Caco-2 (cell line): ENCODE results near the gene USP24. TPM values are rescaled to one million over a fixed set of nuclear protein-coding genes. Genes with fewer than 3 reads are reported as not detected.

Source experiments
- BruUV-seq: library from RNA; stranded (reverse); fragments of 400-500 nt; replicated peaks from 2 replicates; lab custom pipeline; 2021; lab: Mats Ljungman, UMichigan
- CTCF ChIA-PET: fragments of 300-600 bp; sonication (Branson Sonifier 250); formaldehyde crosslinking; loops from one replicate; lab custom pipeline; 2022; ENCODE audit warnings: antibody characterized with exemption; lab: Charles Lee
- POLR2A ChIA-PET: fragments of 300-600 bp; sonication (Branson Sonifier 250); formaldehyde crosslinking; loops from one replicate; lab custom pipeline; 2022; ENCODE audit warnings: antibody characterized with exemption; lab: Charles Lee
- DNase-seq, 2 experiments: peaks; one replicate each; pipeline versions ENCODE4 v3.0.0 to v3.0.0-alpha.2; 2020 to 2022
- H3K27me3 ChIP-seq: replicated peaks from 2 replicates; pipeline ENCODE4 v1.6.0; 2011; ENCODE audit warnings: low read length; ENCODE audit not compliant: control insufficient read depth, insufficient read depth
- H3K36me3 ChIP-seq: 2 replicates; pipeline ENCODE4 v1.5.1; 2011; ENCODE audit warnings: low read length; ENCODE audit not compliant: control insufficient read depth, insufficient read depth
- H3K4me1 ChIP-seq: fragments of 250-450 bp; sonication (Bioruptor Pico); 2 replicates; pipeline ENCODE4 v1.5.1; 2020; ENCODE audit warnings: mild to moderate bottlenecking
- H3K4me3 ChIP-seq: 2 replicates; pipeline ENCODE4 v1.5.1; 2011; ENCODE audit warnings: low read depth, mild to moderate bottlenecking, control low read depth, low read length
- H3K9me3 ChIP-seq: fragments of 250-450 bp; sonication (Bioruptor Pico); 2 replicates; pipeline ENCODE4 v1.5.1; 2020; ENCODE audit warnings: mild to moderate bottlenecking, moderate library complexity
- H3K27ac Mint-ChIP-seq: one replicate; pipeline ENCODE4 v1.8.0; 2022; ENCODE audit warnings: mixed read lengths; ENCODE audit not compliant: unreplicated experiment
- H3K27me3 Mint-ChIP-seq: one replicate; pipeline ENCODE4 v1.8.0; 2022; ENCODE audit warnings: mixed read lengths; ENCODE audit not compliant: insufficient read depth, unreplicated experiment
- H3K36me3 Mint-ChIP-seq: one replicate; pipeline ENCODE4 v1.8.0; 2022; ENCODE audit warnings: mild to moderate bottlenecking, mixed read lengths; ENCODE audit not compliant: insufficient read depth, unreplicated experiment
- H3K4me1 Mint-ChIP-seq: one replicate; pipeline ENCODE4 v1.8.0; 2022; ENCODE audit warnings: low read depth, mixed read lengths; ENCODE audit not compliant: unreplicated experiment
- H3K4me3 Mint-ChIP-seq: one replicate; pipeline ENCODE4 v1.8.0; 2022; ENCODE audit warnings: mild to moderate bottlenecking, moderate library complexity, mixed read lengths; ENCODE audit not compliant: unreplicated experiment
- H3K9me3 Mint-ChIP-seq: one replicate; pipeline ENCODE4 v1.8.0; 2022; ENCODE audit warnings: mixed read lengths; ENCODE audit not compliant: unreplicated experiment
- intact Hi-C: fragments of 100-400 bp; cut with micrococcal nuclease; formaldehyde crosslinking; loops from one replicate; pipeline ENCODE4 v1.10.0; 2022; ENCODE audit not compliant: unreplicated experiment
- total RNA-seq: library from RNA; stranded (reverse); gene quantifications from 2 replicates; pipeline ENCODE4 v1.2.3, GENCODE V29; 2022
- TF ChIP-seq, protein P1 (sequence below), 2 experiments: fragments of 200-600 bp in 1 of 2; IDR thresholded peaks; 1 replicate in 1 of 2; 2 replicates in 1 of 2; pipeline versions ENCODE4 v1.5.1 to v1.8.0; 2011 to 2022; ENCODE audit warnings: antibody characterized with exemption in 1 of 2, control low read depth in 1 of 2, inconsistent platforms in 1 of 2, low read depth in 1 of 2, low read length in 1 of 2, mild to moderate bottlenecking in 1 of 2, moderate library complexity in 1 of 2; ENCODE audit not compliant: insufficient read depth in 1 of 2, severe bottlenecking in 1 of 2, unreplicated experiment in 1 of 2

Gene USP24
- total RNA-seq, 1 experiment from 2014 or later, result 34.7 TPM

DNA sequence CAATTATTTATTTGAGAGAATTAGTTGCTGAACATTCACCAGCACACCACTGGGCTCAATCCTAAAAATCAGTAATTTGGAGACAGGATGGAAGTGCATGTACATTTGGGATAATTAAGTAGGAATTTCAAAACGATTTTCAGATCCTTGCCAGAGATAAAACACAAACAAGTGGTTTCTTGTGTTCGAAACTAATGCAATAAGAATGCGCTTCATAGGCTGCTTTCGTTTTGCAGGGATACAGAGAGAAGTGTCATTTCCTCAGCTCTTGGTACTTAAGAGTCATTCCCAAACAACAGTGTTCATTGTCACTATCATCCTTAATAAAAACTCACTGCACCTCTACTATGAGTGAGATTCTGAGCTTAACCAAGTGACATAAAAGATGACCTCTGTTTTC lies 20.6 kb upstream of the USP24 start:
- peaks cover 12% of the 10 kb centered on the region for H3K4me1 Mint-ChIP-seq

DNA sequence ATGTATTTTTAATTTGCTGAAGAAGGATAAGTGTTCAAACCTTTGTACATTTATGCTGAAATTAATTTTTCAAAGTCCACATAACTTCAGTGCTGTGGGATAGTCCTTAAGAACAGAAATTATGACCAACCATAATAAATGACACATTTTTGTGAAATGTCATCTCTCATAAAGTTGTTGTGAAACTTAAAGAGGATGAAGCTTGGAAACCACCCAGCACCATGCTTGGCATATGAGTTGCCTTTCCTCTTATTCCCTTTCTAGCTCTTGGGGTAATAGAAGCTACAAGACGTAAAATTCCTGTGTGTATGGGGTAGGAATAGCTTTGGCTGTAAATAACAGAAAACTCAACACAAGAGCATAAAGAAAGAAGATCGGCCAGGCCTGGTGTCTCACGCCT lies 18.9 kb upstream of the USP24 start:
- CTCF ChIA-PET, result no interaction called here

More for the DNA sequence above, 20.6 kb upstream of the USP24 start:
- Mint-ChIP-seq H3K36me3 (no peaks in the 10 kb centered on the region), H3K9me3 (no peaks in the 10 kb centered on the region), H3K4me3 (no peak overlapping the region), H3K27me3 (no peaks in the 10 kb centered on the region), H3K27ac (no peak overlapping the region)
- no peaks in the 10 kb centered on the region for H3K9me3 ChIP-seq
- POLR2A ChIA-PET, result no interaction called here
- TF ChIP-seq, protein P1, sequence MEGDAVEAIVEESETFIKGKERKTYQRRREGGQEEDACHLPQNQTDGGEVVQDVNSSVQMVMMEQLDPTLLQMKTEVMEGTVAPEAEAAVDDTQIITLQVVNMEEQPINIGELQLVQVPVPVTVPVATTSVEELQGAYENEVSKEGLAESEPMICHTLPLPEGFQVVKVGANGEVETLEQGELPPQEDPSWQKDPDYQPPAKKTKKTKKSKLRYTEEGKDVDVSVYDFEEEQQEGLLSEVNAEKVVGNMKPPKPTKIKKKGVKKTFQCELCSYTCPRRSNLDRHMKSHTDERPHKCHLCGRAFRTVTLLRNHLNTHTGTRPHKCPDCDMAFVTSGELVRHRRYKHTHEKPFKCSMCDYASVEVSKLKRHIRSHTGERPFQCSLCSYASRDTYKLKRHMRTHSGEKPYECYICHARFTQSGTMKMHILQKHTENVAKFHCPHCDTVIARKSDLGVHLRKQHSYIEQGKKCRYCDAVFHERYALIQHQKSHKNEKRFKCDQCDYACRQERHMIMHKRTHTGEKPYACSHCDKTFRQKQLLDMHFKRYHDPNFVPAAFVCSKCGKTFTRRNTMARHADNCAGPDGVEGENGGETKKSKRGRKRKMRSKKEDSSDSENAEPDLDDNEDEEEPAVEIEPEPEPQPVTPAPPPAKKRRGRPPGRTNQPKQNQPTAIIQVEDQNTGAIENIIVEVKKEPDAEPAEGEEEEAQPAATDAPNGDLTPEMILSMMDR (IDR thresholded peaks at IDR 0.05; ENCODE audit: insufficient read depth in 1 of 2, low read depth in 1 of 2, low read length in 1 of 2, severe bottlenecking in 1 of 2, unreplicated experiment in 1 of 2), result no peak
- H3K4me1 ChIP-seq, result peaks cover 23% of the 10 kb centered on the region
- CTCF ChIA-PET, result no interaction called here
- BruUV-seq, result no TSS peak
- intact Hi-C loops, result no loop called here
- H3K27me3 ChIP-seq, result no peaks in the 10 kb centered on the region
- H3K36me3 ChIP-seq, result no peaks in the 10 kb centered on the region
- no peak overlapping the region for H3K4me3 ChIP-seq
- DNase-seq, result no peak

DNA sequence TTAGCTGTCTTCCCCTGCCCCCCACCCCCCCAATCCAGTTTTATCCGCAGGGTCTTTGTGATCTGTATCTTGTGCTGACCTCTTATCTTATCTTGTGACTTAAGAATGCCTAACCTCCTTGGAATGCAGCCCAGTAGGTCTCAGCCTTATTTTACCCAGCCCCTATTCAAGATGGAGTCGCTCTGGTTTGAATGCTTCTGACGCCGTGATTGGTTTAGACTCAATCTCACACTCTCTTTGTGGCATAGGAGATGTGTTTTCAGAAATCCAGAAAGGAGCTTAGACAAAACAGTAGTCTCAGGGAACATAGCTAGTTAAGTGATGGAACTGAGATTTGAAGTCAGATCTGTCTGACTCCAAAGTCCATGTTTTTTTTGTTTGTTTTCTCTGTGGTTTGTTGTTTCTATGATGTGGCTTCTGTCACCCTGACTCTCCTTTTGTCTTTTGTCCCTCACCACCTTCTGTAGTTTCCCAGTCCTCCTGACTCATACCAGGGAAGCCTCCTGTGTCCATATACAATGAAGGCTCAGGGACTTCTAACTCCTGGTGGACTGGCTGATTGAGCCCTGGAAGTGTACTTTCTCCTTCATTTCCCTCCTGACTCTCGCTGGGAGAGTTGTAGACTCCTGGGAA lies 18.1 kb upstream of the USP24 start:
- POLR2A ChIA-PET, result no interaction called here
- CTCF ChIA-PET, result interaction anchor here (0.9 kb wide), 1 partner anchor 89 kb away, joined by 3 read pairs; no protein-coding TSS in a partner anchor
- TF ChIP-seq, protein P1 (IDR thresholded peaks at IDR 0.05; ENCODE audit: insufficient read depth in 1 of 2, low read depth in 1 of 2, low read length in 1 of 2, severe bottlenecking in 1 of 2, unreplicated experiment in 1 of 2), result no peak
- Histone ChIP-seq H3K27me3 (no peaks in the 10 kb centered on the region), H3K4me3 (no peak overlapping the region), H3K4me1 (peaks cover 23% of the 10 kb centered on the region), H3K36me3 (no peaks in the 10 kb centered on the region), H3K9me3 (no peaks in the 10 kb centered on the region)
- Mint-ChIP-seq H3K4me1 (peaks cover 12% of the 10 kb centered on the region), H3K36me3 (no peaks in the 10 kb centered on the region), H3K27ac (peak overlapping the region; percentile 89), H3K27me3 (no peaks in the 10 kb centered on the region), H3K4me3 (no peak overlapping the region), H3K9me3 (no peaks in the 10 kb centered on the region)
- BruUV-seq, result no TSS peak
- intact Hi-C loops, result loop anchor here (2.0 kb wide), 1 partner anchor 16 kb away; no protein-coding TSS in a partner anchor
- peak; percentile 32 to 39 for DNase-seq

More for the DNA sequence above, 18.9 kb upstream of the USP24 start:
- H3K36me3 ChIP-seq, result no peaks in the 10 kb centered on the region
- DNase-seq, result no peak
- BruUV-seq, result no TSS peak
- peaks cover 23% of the 10 kb centered on the region for H3K4me1 ChIP-seq
- no peaks in the 10 kb centered on the region for H3K27me3 Mint-ChIP-seq
- intact Hi-C loops, result no loop called here
- H3K9me3 Mint-ChIP-seq, result no peaks in the 10 kb centered on the region
- no peaks in the 10 kb centered on the region for H3K27me3 ChIP-seq
- H3K4me1 Mint-ChIP-seq, result peaks cover 12% of the 10 kb centered on the region
- H3K4me3 Mint-ChIP-seq, result no peak overlapping the region
- no peak overlapping the region for H3K4me3 ChIP-seq
- TF ChIP-seq, protein P1 (IDR thresholded peaks at IDR 0.05; ENCODE audit: insufficient read depth in 1 of 2, low read depth in 1 of 2, low read length in 1 of 2, severe bottlenecking in 1 of 2, unreplicated experiment in 1 of 2), result no peak
- H3K27ac Mint-ChIP-seq, result peak overlapping the region; percentile 89
- H3K9me3 ChIP-seq, result no peaks in the 10 kb centered on the region
- POLR2A ChIA-PET, result no interaction called here
- H3K36me3 Mint-ChIP-seq, result no peaks in the 10 kb centered on the region
